K562 treated with DMSO at 1 percent for 24 hours (cell line): ENCODE measurements around the gene PNP. TPM values are rescaled to one million over a fixed set of nuclear protein-coding genes. Genes with fewer than 3 reads are reported as not detected.

Experiments used
- total RNA-seq: library from RNA; unstranded; fragments of 300-600 nt; gene quantifications from 2 replicates; pipeline ENCODE4 v1.2.3, GENCODE V29; 2022; ENCODE audit warnings: low read depth; ENCODE audit not compliant: insufficient read depth

PNP gene
- total RNA-seq = 67.6 and 79.5 TPM in 2 replicates

DNA sequence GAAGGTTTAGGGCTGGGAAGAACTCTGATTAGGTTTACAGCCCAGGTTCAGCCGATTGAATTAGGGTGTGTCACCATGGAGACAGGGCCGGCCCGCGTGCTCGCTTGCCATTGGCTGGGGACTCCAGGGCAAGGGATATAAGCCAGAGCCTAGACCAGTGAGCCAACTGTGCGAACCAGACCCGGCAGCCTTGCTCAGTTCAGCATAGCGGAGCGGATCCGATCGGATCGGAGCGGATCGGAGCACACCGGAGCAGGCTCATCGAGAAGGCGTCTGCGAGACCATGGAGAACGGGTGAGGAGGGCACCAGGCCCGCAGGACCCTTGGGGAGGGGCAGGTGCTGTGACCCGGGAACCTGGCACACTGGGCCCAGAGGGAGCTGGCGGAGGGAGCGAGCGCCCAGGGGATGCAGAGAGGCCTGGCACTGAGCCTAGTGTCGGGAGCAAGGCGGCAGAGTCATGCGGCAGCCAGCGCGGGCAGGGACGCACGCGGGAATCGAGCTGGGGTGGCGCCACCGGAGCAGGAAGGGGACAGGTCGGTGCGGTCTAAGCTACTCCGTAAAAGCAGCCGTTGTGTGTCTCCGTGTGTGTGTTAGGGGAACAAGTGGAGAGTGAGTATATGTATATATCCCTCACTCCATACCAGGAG, at the start of gene PNP:
Gene PNP, plus strand, starts transcription at position 165 of the 648 bp plus-strand sequence. Its CDS starts 119 bp downstream, at position 284.

DNA sequence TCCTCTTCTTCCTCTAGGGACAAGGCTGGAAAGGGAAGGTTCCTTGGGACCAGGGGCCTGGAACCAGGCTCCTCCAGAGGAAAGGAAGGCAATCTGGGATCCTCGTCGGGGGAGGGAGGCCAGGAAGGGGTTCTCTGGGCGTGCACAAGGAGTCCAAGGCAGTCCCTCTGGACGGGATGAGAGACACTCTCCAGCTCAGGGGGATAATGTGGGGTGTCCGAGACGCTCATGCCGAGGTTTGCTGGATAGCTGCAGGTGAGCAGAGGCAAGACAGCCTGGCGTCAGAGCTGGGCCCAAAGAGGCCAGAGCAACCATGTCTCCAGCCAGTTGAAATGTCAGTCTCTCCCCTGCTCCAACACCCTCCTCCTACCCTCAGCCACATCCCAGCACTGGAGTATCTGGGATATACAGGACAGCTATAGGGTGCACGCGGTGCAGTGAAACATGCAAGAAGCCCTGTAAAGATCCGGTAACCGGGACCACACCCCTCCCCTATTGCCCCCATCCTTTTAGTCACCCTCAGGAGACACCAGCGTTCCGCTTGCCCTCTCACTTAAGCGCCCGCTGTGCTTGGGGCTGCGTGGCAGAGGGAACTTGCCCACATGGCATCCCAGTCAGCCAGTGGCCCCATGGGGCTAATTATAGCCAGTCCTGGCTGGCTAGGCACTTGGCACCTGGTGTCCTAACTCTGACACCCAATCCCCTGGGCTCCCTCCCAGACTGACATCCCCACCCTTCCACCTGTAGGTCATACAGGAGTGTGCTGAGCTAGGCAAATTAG, 33.4 kb upstream of the PNP start, which contains the start of gene KLHL33:
Gene KLHL33, minus strand, starts transcription at position 585 of the 781 bp plus-strand sequence. Its CDS starts 355 bp downstream, at position 230.

DNA sequence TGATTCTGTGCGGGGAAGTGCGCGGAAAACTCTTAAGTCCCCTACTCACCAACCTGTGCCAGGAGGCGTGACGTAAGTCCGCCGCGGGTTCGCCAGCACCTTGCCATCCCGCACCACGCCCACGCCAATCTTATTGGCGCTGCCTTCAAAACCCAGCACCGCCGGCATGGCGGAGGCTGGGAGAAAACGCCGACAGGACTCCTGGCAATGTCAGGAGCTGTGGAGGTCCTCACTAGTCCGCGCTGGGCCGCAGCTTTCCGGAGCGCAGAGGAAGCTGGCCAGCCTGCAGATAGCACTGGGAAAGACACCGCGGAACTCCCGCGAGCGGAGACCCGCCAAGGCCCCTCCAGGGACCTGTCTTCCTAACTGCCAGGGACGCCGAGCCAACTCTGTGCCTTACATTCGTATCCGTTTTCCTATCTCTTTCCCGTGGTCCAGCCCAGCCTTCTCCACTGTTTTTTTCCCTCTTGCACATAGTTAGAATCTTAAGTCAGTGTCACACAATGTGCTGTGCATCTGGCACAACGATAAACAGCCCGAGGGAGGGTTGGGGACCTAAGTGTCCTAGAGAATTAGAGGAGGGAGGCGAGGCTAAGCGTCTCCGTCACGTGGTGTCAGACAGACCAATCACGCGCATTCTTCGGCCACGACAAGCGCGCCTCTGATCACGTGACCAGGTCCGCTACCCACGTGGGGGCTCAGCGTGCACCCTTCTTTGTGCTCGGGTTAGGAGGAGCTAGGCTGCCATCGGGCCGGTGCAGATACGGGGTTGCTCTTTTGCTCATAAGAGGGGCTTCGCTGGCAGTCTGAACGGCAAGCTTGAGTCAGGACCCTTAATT, 14.5 kb upstream of the PNP start, which contains the start of the genes APEX1 and OSGEP:
Gene APEX1, plus strand, starts transcription at position 711 of the 839 bp plus-strand sequence. CDS start 420 bp downstream, outside the sequence.
Gene OSGEP, minus strand, starts transcription at position 297 of the 839 bp plus-strand sequence. Its CDS starts 129 bp downstream, at position 168.

GRCh38 chr14:20461225-20462141, 7.7 kb upstream of the PNP start, which contains the start of gene PIP4P1:
Gene PIP4P1 (minus strand): TSS chr14:20461434. CDS start chr14:20461325, 109 bp downstream.

Other genes with a start within 250 kb of the PNP start
- gene OR11H6, start 245.7 kb upstream of the PNP start, total RNA-seq = not detected in 2 replicates
- gene OR11H7, start 240.4 kb upstream of the PNP start, total RNA-seq = not detected in 2 replicates
- gene OR11H4, start 230.1 kb upstream of the PNP start, total RNA-seq = not detected in 2 replicates
- 4.7 and 9.8 TPM in 2 replicates for gene TTC5, start 163.5 kb upstream of the PNP start, total RNA-seq
- gene CCNB1IP1, start 136.1 kb upstream of the PNP start, total RNA-seq = 63.5 and 64.1 TPM in 2 replicates
- 22.0 and 25.2 TPM in 2 replicates for gene PARP2, start 125.8 kb upstream of the PNP start, total RNA-seq
- 14.2 and 17.7 TPM in 2 replicates for gene TEP1, start 55.9 kb upstream of the PNP start, total RNA-seq
- 0.07 TPM in 1 of 2 replicates, not detected in the other for gene KLHL33, start 33.2 kb upstream of the PNP start, total RNA-seq
- 47.4 and 50.6 TPM in 2 replicates for gene OSGEP, start 14.6 kb upstream of the PNP start, total RNA-seq
- 110 and 122 TPM in 2 replicates for gene APEX1, start 14.2 kb upstream of the PNP start, total RNA-seq
- gene PIP4P1, start 8.0 kb upstream of the PNP start, total RNA-seq = 29.3 and 34.6 TPM in 2 replicates
- not detected in 2 replicates for gene RNASE10, start 36.1 kb downstream of the PNP start, total RNA-seq
- not detected in 2 replicates for gene RNASE9, start 91.6 kb downstream of the PNP start, total RNA-seq
- gene RNASE11, start 118.6 kb downstream of the PNP start, total RNA-seq = not detected in 2 replicates
- gene RNASE12, start 122.0 kb downstream of the PNP start, total RNA-seq = not detected in 2 replicates
- gene OR6S1, start 172.3 kb downstream of the PNP start, total RNA-seq = not detected in 2 replicates
- gene RNASE4, start 215.2 kb downstream of the PNP start, total RNA-seq = 1.3 and 1.7 TPM in 2 replicates
- 1.5 and 2.2 TPM in 2 replicates for gene ANG, start 219.4 kb downstream of the PNP start, total RNA-seq